ENCODE data around the gene CPOX. TPM values are rescaled to one million over a fixed set of nuclear protein-coding genes. Genes with fewer than 3 reads are reported as not detected.

CPOX gene
- total RNA-seq, 2 donors from 2014 or later = 17.1 to 19.8 TPM

DNA sequence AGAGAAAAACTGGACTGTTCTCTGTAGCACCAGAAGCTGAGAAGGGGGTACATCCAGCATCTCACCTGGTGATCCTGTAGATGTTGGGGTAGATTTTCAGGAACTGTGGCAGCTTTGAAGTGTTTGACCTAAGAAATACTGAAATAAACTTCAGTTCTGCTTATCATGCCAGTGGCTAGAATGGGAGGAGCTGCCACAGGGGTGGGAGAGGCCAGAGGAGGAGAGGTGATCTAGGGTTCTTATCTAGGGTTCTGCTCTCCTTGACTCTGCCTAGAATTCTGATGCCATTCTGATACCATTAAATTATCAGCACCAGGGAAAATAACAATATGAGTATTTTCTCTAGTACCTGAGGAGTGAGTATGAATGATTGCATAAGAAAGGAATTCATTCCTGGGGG is 10.2 kb upstream of the CPOX start:
- Mint-ChIP-seq H3K27ac (no peak overlapping the region), H3K4me1 (no peaks in the 10 kb centered on the region), H3K4me3 (no peak overlapping the region), H3K36me3 (ENCODE audit: low read depth) (no peaks in the 10 kb centered on the region), H3K27me3 (peaks cover 23% of the 10 kb centered on the region)
- H3K9me3 ChIP-seq (ENCODE audit: control insufficient read depth, low read length, poor library complexity, severe bottlenecking) = no peaks in the 10 kb centered on the region
- DNase-seq = no peak
- ATAC-seq = no peak

DNA sequence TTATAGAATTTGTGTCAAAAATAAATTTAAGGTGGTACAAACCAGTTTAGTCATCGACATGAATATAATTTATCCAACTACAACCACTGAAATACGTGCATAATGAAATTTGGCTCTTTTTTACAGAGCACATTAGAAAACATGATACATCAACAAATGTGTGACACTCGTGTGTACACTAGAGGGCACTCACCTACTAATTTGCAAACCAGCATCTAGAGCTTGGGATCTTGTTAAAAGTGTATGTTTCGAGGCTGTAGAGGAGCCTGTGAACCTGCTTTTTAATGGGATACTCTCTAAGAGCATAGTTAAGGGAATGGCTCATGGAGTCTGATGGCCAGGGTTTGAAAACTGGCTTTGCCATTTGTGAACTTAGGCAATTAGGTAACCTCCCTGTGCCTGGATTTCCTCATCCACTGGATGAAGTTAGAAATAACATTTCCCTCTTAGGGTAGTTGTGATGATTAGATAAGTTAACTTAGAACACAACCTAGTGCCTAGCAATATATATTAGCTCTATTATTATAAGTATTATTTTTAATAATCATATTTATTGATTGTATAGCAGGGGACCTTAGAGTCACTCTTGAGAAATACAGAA is 8.8 kb upstream of the CPOX start:
- Mint-ChIP-seq H3K4me3 (no peak overlapping the region), H3K27ac (no peak overlapping the region), H3K36me3 (ENCODE audit: low read depth) (no peaks in the 10 kb centered on the region), H3K27me3 (peaks cover 33% of the 10 kb centered on the region), H3K4me1 (peaks cover 2% of the 10 kb centered on the region)
- DNase-seq (no peak), ATAC-seq (peak; percentile 78)
- no peaks in the 10 kb centered on the region for H3K9me3 ChIP-seq (ENCODE audit: control insufficient read depth, low read length, poor library complexity, severe bottlenecking)

GRCh38 chr3:98601180-98601579 is 7.8 kb upstream of the CPOX start:
- no peak for DNase-seq
- no peak overlapping the region for H3K4me3 Mint-ChIP-seq
- H3K27me3 Mint-ChIP-seq = peaks cover 26% of the 10 kb centered on the region
- H3K36me3 Mint-ChIP-seq (ENCODE audit: low read depth) = no peaks in the 10 kb centered on the region
- no peak for ATAC-seq
- H3K9me3 ChIP-seq (ENCODE audit: control insufficient read depth, low read length, poor library complexity, severe bottlenecking) = no peaks in the 10 kb centered on the region
- H3K27ac Mint-ChIP-seq = no peak overlapping the region
- H3K4me1 Mint-ChIP-seq = peaks cover 4% of the 10 kb centered on the region

- Mint-ChIP-seq H3K4me3 (no peak overlapping the region), H3K27ac (no peak overlapping the region), H3K4me1 (peaks cover 4% of the 10 kb centered on the region), H3K27me3 (peaks cover 24% of the 10 kb centered on the region), H3K36me3 (ENCODE audit: low read depth) (no peaks in the 10 kb centered on the region)
- DNase-seq (no peak), ATAC-seq (no peak)
- no peaks in the 10 kb centered on the region for H3K9me3 ChIP-seq (ENCODE audit: control insufficient read depth, low read length, poor library complexity, severe bottlenecking)
Observed at GRCh38 chr3:98600412-98601095, 7.1 kb upstream of the CPOX start.

GRCh38 chr3:98599647-98600411 is 6.4 kb upstream of the CPOX start:
- H3K27ac Mint-ChIP-seq = no peak overlapping the region

DNA sequence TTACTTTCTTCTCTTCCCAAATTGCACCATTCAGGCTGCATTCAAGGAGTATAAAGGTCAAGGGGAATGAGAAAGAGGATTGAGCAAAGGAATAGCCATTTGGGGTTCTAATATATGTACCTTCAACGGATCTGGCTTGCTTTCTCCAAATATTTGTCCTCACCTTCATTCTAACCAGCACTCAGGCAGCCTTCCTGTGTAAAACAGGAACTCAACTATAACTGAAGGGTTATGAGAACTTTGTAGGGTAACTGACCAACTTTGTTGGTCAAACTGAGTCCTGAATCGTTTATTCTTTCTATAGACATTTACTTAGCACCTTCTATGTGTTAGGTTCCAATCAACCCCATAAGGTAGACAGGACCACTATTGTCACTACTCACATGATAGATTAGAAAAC is 5.1 kb upstream of the CPOX start:
- H3K27me3 Mint-ChIP-seq = peaks cover 15% of the 10 kb centered on the region
- DNase-seq (no peak), ATAC-seq (no peak)
- H3K4me1 Mint-ChIP-seq = peaks cover 11% of the 10 kb centered on the region
- no peak overlapping the region for H3K27ac Mint-ChIP-seq
- H3K36me3 Mint-ChIP-seq (ENCODE audit: low read depth) = no peaks in the 10 kb centered on the region
- no peak overlapping the region for H3K4me3 Mint-ChIP-seq
- no peaks in the 10 kb centered on the region for H3K9me3 ChIP-seq (ENCODE audit: control insufficient read depth, low read length, poor library complexity, severe bottlenecking)

More at GRCh38 chr3:98599647-98600411, 6.4 kb upstream of the CPOX start:
- H3K9me3 ChIP-seq (ENCODE audit: control insufficient read depth, low read length, poor library complexity, severe bottlenecking) = no peaks in the 10 kb centered on the region
- ATAC-seq = no peak
- H3K27me3 Mint-ChIP-seq = peaks cover 23% of the 10 kb centered on the region
- no peak for DNase-seq
- H3K4me3 Mint-ChIP-seq = no peak overlapping the region
- H3K4me1 Mint-ChIP-seq = peaks cover 4% of the 10 kb centered on the region
- H3K36me3 Mint-ChIP-seq (ENCODE audit: low read depth) = no peaks in the 10 kb centered on the region

DNA sequence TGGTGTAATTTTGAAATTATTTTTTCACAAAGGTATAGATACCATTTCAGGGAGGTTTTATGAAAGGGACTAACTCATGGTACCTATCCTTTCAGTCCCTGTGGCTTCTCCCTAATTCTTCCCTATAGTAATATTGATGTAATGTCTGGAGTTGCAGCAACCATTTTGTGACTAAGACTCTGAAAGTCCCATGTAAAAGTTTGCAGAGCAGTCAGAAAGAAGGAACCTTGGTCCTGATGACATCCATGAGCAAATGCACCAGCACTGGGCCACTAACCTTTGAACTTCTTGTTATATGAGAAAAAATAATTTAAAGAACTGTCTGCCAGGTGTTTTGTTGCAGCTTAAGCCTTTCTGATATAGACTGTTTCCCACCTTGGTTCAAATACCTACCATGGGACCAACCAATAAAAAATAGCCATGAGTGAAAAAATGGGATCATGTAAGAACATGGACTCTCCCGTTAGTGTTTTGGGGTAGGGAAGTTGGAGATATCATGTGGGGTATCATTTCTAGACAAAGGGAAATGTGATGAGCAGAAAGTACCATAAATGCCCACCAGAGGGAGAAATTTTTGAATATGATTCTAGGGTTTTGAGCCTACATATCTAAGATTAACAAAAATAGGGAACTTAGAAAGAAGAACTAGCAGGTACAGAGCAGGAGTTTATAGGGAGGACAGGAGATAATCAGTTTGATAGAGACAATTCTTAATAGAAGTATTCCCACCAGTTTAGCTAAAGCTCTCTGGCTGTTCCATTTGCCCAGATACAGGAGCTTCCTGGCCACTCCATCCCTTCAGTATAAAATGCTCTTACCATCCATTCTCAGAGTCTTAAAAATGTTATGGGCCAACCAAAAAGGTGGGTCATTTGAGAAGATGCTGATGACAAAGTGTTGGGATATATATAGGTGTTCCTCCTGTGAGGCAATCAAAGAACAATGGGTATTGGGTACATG is 3.4 kb upstream of the CPOX start:
- Mint-ChIP-seq H3K27ac (no peak overlapping the region), H3K36me3 (ENCODE audit: low read depth) (no peaks in the 10 kb centered on the region), H3K27me3 (peaks cover 9% of the 10 kb centered on the region), H3K4me1 (peaks cover 19% of the 10 kb centered on the region), H3K4me3 (no peak overlapping the region)
- no peak for ATAC-seq
- H3K9me3 ChIP-seq (ENCODE audit: control insufficient read depth, low read length, poor library complexity, severe bottlenecking) = no peaks in the 10 kb centered on the region
- no peak for DNase-seq

DNA sequence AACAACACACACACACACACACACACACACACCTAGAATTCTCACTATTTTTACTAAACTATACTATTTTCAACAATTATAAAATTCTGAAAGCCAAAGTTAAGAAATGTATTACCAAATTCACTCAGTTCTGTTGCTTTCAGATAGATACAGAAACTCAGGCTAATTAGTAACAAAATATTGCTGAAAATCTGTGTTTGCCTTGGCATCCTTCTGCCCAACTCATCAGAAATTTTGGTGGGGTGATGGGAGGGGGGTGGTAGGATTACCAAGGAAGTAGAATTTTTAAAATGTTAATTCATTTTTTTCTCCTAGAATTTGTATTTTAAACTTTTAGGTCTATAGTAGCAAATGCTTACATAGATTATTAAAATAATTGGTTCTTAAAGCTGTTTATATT is 2.7 kb upstream of the CPOX start:
- H3K9me3 ChIP-seq (ENCODE audit: control insufficient read depth, low read length, poor library complexity, severe bottlenecking) = no peaks in the 10 kb centered on the region
- no peak for ATAC-seq
- no peak overlapping the region for H3K27ac Mint-ChIP-seq
- peaks cover 19% of the 10 kb centered on the region for H3K4me1 Mint-ChIP-seq
- peaks cover 9% of the 10 kb centered on the region for H3K27me3 Mint-ChIP-seq
- no peak for DNase-seq
- no peak overlapping the region for H3K4me3 Mint-ChIP-seq
- H3K36me3 Mint-ChIP-seq (ENCODE audit: low read depth) = no peaks in the 10 kb centered on the region

DNA sequence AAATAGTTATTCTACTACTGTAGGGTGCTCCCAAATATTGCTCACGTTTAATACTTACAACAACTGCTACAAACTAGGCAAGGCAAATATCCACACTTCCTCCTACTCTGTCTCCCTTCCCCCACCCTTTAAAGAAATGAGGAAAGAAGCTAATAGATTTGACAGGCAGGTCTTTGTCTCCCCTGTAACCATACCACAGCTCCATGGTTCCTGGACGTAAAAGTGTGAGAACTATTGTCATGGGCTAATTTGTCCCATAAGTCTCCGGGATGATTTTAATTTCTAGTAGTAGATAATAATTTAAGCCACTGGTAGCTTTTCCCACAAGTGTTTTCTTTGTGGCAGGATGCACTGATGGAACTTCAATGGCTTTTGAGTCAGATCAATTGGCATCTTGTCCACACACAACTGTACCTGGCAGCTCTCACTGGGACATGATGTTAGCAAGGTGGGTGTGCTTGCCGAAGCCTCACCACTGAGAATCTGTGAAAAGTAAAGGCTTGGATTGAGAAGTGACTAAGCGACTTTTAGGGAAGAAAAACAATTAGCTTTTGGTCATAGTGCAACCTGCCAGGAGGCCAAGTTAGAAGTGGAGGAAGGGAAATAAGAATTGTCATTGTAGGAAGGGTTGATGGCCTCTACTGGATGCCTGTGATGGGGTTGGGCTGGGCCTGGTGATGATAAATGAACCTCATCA is 1.4 kb upstream of the CPOX start:
- no peaks in the 10 kb centered on the region for H3K9me3 ChIP-seq (ENCODE audit: control insufficient read depth, low read length, poor library complexity, severe bottlenecking)
- H3K36me3 Mint-ChIP-seq (ENCODE audit: low read depth) = no peaks in the 10 kb centered on the region
- DNase-seq (no peak), ATAC-seq (no peak)
- no peak overlapping the region for H3K27ac Mint-ChIP-seq
- H3K4me1 Mint-ChIP-seq = peaks cover 21% of the 10 kb centered on the region
- peaks cover 9% of the 10 kb centered on the region for H3K27me3 Mint-ChIP-seq
- H3K4me3 Mint-ChIP-seq = peak overlapping the region; percentile 50

- no peaks in the 10 kb centered on the region for H3K9me3 ChIP-seq (ENCODE audit: control insufficient read depth, low read length, poor library complexity, severe bottlenecking)
- DNase-seq (no peak), ATAC-seq (no peak)
- Mint-ChIP-seq H3K4me3 (peak overlapping the region; percentile 99), H3K27ac (peak overlapping the region; percentile 91), H3K27me3 (peaks cover under 1% of the 10 kb centered on the region), H3K4me1 (peaks cover 26% of the 10 kb centered on the region), H3K36me3 (ENCODE audit: low read depth) (peaks cover 3% of the 10 kb centered on the region)
Observed at GRCh38 chr3:98592345-98592935, 971 bp downstream of the CPOX start.

- peaks cover 30% of the 10 kb centered on the region for H3K4me1 Mint-ChIP-seq
- H3K27ac Mint-ChIP-seq = peak overlapping the region; percentile 83
- H3K27me3 Mint-ChIP-seq = no peaks in the 10 kb centered on the region
- DNase-seq = no peak
- ATAC-seq = no peak
- peak overlapping the region; percentile 66 for H3K4me3 Mint-ChIP-seq
- H3K9me3 ChIP-seq (ENCODE audit: control insufficient read depth, low read length, poor library complexity, severe bottlenecking) = no peaks in the 10 kb centered on the region
- H3K36me3 Mint-ChIP-seq (ENCODE audit: low read depth) = peaks cover 6% of the 10 kb centered on the region
Observed at GRCh38 chr3:98589331-98590036, 3.9 kb downstream of the CPOX start.

GRCh38 chr3:98588065-98588464 is 5.3 kb downstream of the CPOX start:
- Mint-ChIP-seq H3K4me1 (peaks cover 32% of the 10 kb centered on the region), H3K27ac (no peak overlapping the region), H3K27me3 (no peaks in the 10 kb centered on the region), H3K4me3 (no peak overlapping the region), H3K36me3 (ENCODE audit: low read depth) (peaks cover 8% of the 10 kb centered on the region)
- no peaks in the 10 kb centered on the region for H3K9me3 ChIP-seq (ENCODE audit: control insufficient read depth, low read length, poor library complexity, severe bottlenecking)
- no peak for ATAC-seq
- no peak for DNase-seq
